ENCODE measurements around the gene ABCA1. TPM values are rescaled to one million over a fixed set of nuclear protein-coding genes. Genes with fewer than 3 reads are reported as not detected.

Gene ABCA1
- total RNA-seq, 3 donors from 2014 or later (not counting 1 experiment from before 2014, with no cell fraction given), result 1.9 to 10.8 (median 4.8) TPM

- H3K4me3 ChIP-seq (ENCODE audit: low read length), result no peak overlapping the region
- no peaks in the 10 kb centered on the region for H3K36me3 ChIP-seq (ENCODE audit: control insufficient read depth, insufficient read depth, low read length)
- no peaks in the 10 kb centered on the region for H3K9me3 ChIP-seq (ENCODE audit: control insufficient read depth, insufficient read depth, low read length)
- no peaks in the 10 kb centered on the region for H3K36me3 Mint-ChIP-seq
- H3K27ac ChIP-seq (ENCODE audit: low read length), result no peak overlapping the region
- H3K4me1 Mint-ChIP-seq, result peaks cover 12 to 14% of the 10 kb centered on the region in 2 donors
- no peak for TF ChIP-seq CTCF (IDR thresholded peaks at IDR 0.05)
- no peak overlapping the region for H3K27ac Mint-ChIP-seq
- H3K9me3 Mint-ChIP-seq, result no peaks in the 10 kb centered on the region
- intact Hi-C loops (cut with micrococcal nuclease), result no loop called here
- peaks cover 13% of the 10 kb centered on the region for H3K4me1 ChIP-seq (ENCODE audit: control insufficient read depth, insufficient read depth, low read length)
- no peak overlapping the region for H3K4me3 Mint-ChIP-seq
- H3K27me3 Mint-ChIP-seq (ENCODE audit: low read depth in 2 of 2), result peaks cover 33 to 35% of the 10 kb centered on the region in 2 donors
- DNase-seq, result peak in 1 of 2 donors; percentile 15
- 90% methylated on average over 8 of the region's 8 CpGs for WGBS (ENCODE audit: insufficient coverage)
- no peak for ATAC-seq
- H3K27me3 ChIP-seq (ENCODE audit: control insufficient read depth, insufficient read depth, low read length), result no peaks in the 10 kb centered on the region
Observed at GRCh38 chr9:104970271-104970987, 42.5 kb upstream of the ABCA1 start.

- no peak overlapping the region for H3K4me3 ChIP-seq (ENCODE audit: low read length)
- no peaks in the 10 kb centered on the region for H3K9me3 Mint-ChIP-seq
- ATAC-seq (no peak), DNase-seq (no peak)
- intact Hi-C loops (cut with micrococcal nuclease), result no loop called here
- no peaks in the 10 kb centered on the region for H3K27me3 ChIP-seq (ENCODE audit: control insufficient read depth, insufficient read depth, low read length)
- no peaks in the 10 kb centered on the region for H3K9me3 ChIP-seq (ENCODE audit: control insufficient read depth, insufficient read depth, low read length)
- no peak overlapping the region for H3K27ac ChIP-seq (ENCODE audit: low read length)
- H3K4me1 Mint-ChIP-seq, result peaks cover 12 to 14% of the 10 kb centered on the region in 2 donors
- no peaks in the 10 kb centered on the region for H3K36me3 Mint-ChIP-seq
- peaks cover 13% of the 10 kb centered on the region for H3K4me1 ChIP-seq (ENCODE audit: control insufficient read depth, insufficient read depth, low read length)
- H3K27me3 Mint-ChIP-seq (ENCODE audit: low read depth in 2 of 2), result peaks cover 27 to 35% of the 10 kb centered on the region in 2 donors
- H3K27ac Mint-ChIP-seq, result peak overlapping the region in 1 of 2 donors; percentile 86
- peak overlapping the region; percentile 97 for H3K4me3 Mint-ChIP-seq
- H3K36me3 ChIP-seq (ENCODE audit: control insufficient read depth, insufficient read depth, low read length), result no peaks in the 10 kb centered on the region
- WGBS (ENCODE audit: insufficient coverage), result 89% methylated on average over 4 of the region's 4 CpGs
- TF ChIP-seq CTCF (IDR thresholded peaks at IDR 0.05), result no peak
Observed at GRCh38 chr9:104969116-104969515, 41.2 kb upstream of the ABCA1 start.

- Mint-ChIP-seq H3K27ac (peak overlapping the region; percentile 81 to 86), H3K4me3 (peak overlapping the region; percentile 97), H3K36me3 (no peaks in the 10 kb centered on the region), H3K9me3 (no peaks in the 10 kb centered on the region), H3K27me3 (ENCODE audit: low read depth in 2 of 2) (peaks cover 27 to 35% of the 10 kb centered on the region in 2 donors), H3K4me1 (peaks cover 12 to 14% of the 10 kb centered on the region in 2 donors)
- intact Hi-C loops (cut with micrococcal nuclease), result loop anchor here (1.0 kb wide), 2 partner anchors 23 to 40 kb away; partner anchors contain the start of gene ABCA1
- Histone ChIP-seq H3K27ac (ENCODE audit: low read length) (peak overlapping the region; percentile 41), H3K4me1 (ENCODE audit: control insufficient read depth, insufficient read depth, low read length) (peaks cover 13% of the 10 kb centered on the region), H3K27me3 (ENCODE audit: control insufficient read depth, insufficient read depth, low read length) (no peaks in the 10 kb centered on the region), H3K4me3 (ENCODE audit: low read length) (peak overlapping the region; percentile 71), H3K9me3 (ENCODE audit: control insufficient read depth, insufficient read depth, low read length) (no peaks in the 10 kb centered on the region), H3K36me3 (ENCODE audit: control insufficient read depth, insufficient read depth, low read length) (no peaks in the 10 kb centered on the region)
- DNase-seq (peak; percentile 88 to 91), ATAC-seq (peak; percentile 98)
- no peak for TF ChIP-seq CTCF (IDR thresholded peaks at IDR 0.05)
- 10% methylated on average over 48 of the region's 50 CpGs for WGBS (ENCODE audit: insufficient coverage)
Observed at GRCh38 chr9:104968025-104968982, 40.3 kb upstream of the ABCA1 start.

All from natural killer cell (primary cell).